GOT3 (cell line): ENCODE data around the gene USP44.
"Not testable (repeated sequence)": the region's sequence is repeated elsewhere in the genome, so short reads cannot be mapped to it uniquely, and the experiment has no call there.

ENCODE experiments used
- DNase-seq: peaks from one replicate; lab custom pipeline; 2025; ENCODE audit warnings: mixed read lengths; lab: John Stamatoyannopoulos, UW

USP44 gene

GRCh38 chr12:95551305-95551704 is at the start of gene USP44:
Gene USP44, minus strand, starts transcription at chr12:95551476. Its CDS starts 17,220 bp downstream, at chr12:95534256.
- DNase-seq = no peak

GRCh38 chr12:95600567-95600966 is 49.3 kb upstream of the USP44 start:
- no peak for DNase-seq

- DNase-seq = no peak
Measured at GRCh38 chr12:95599880-95600279, 48.6 kb upstream of the USP44 start.

GRCh38 chr12:95594136-95594535 is 42.9 kb upstream of the USP44 start:
- no peak for DNase-seq

GRCh38 chr12:95593266-95593871 is 42.1 kb upstream of the USP44 start:
- DNase-seq = no peak

GRCh38 chr12:95591731-95592130 is 40.5 kb upstream of the USP44 start:
- DNase-seq = no peak

- no peak for DNase-seq
Measured at GRCh38 chr12:95590775-95591174, 39.5 kb upstream of the USP44 start.

- DNase-seq = no peak
Measured at GRCh38 chr12:95583933-95584332, 32.7 kb upstream of the USP44 start.

- DNase-seq = no peak
Measured at GRCh38 chr12:95582230-95583058, 31.2 kb upstream of the USP44 start.

GRCh38 chr12:95577820-95578219 is 26.5 kb upstream of the USP44 start:
- no peak for DNase-seq

- no peak for DNase-seq
Measured at GRCh38 chr12:95574799-95575452, 23.6 kb upstream of the USP44 start.

- DNase-seq = no peak
Measured at GRCh38 chr12:95573951-95574576, 22.8 kb upstream of the USP44 start.

- DNase-seq = no peak
Measured at GRCh38 chr12:95571369-95571768, 20.1 kb upstream of the USP44 start.

- not testable (repeated sequence) for DNase-seq
Measured at GRCh38 chr12:95568045-95568444, 16.8 kb upstream of the USP44 start.

- DNase-seq = no peak
Measured at GRCh38 chr12:95557625-95558024, 6.3 kb upstream of the USP44 start.

GRCh38 chr12:95554532-95555071 is 3.3 kb upstream of the USP44 start:
- DNase-seq = no peak

- DNase-seq = no peak
Measured at GRCh38 chr12:95553197-95553943, 2.1 kb upstream of the USP44 start.

GRCh38 chr12:95551913-95552516 is 739 bp upstream of the USP44 start:
- DNase-seq = no peak

GRCh38 chr12:95549392-95550084 is 1.7 kb downstream of the USP44 start:
- no peak for DNase-seq
